GM23338 (cell line): ENCODE results near the gene WWOX. TPM values are rescaled to one million over a fixed set of nuclear protein-coding genes. Genes with fewer than 3 reads are reported as not detected.

Experiments
- ATAC-seq: fragments of 200-7000 bp; cut with Tn5 transposase; 3 replicates; pipeline ENCODE4 v1.9.1; 2020
- DNase-seq: peaks from one replicate; pipeline ENCODE4 v3.0.0-alpha.2; 2015; ENCODE audit warnings: low spot score
- H2AFZ ChIP-seq: fragments of 200-600 bp; sonication (generic); 2 replicates; pipeline ENCODE4 v1.8.0; 2016; ENCODE audit warnings: antibody characterized with exemption, mild to moderate bottlenecking, moderate library complexity
- H3F3A ChIP-seq: fragments of 200-600 bp; sonication (generic); replicated peaks from 2 replicates; pipeline ENCODE4 v1.8.0; 2017; ENCODE audit warnings: antibody characterized with exemption, mixed run types, low read depth
- H3K27ac ChIP-seq: fragments of 200-600 bp; sonication (generic); 2 replicates; pipeline ENCODE4 v1.6.1; 2016; ENCODE audit warnings: low read depth
- H3K27me3 ChIP-seq: fragments of 200-600 bp; sonication (generic); 2 replicates; pipeline ENCODE4 v1.8.0; 2016; ENCODE audit warnings: mild to moderate bottlenecking, mixed run types, moderate library complexity; ENCODE audit not compliant: insufficient read depth
- H3K36me3 ChIP-seq: fragments of 200-600 bp; sonication (generic); 2 replicates; pipeline ENCODE4 v1.8.0; 2016; ENCODE audit warnings: mild to moderate bottlenecking; ENCODE audit not compliant: insufficient read depth
- H3K4me1 ChIP-seq: fragments of 200-600 bp; sonication (generic); 2 replicates; pipeline ENCODE4 v1.8.0; 2016; ENCODE audit warnings: mild to moderate bottlenecking, moderate library complexity; ENCODE audit not compliant: insufficient read depth
- H3K4me2 ChIP-seq: fragments of 200-600 bp; sonication (generic); 2 replicates; pipeline ENCODE4 v1.7.1; 2017; ENCODE audit warnings: mixed run types
- H3K4me3 ChIP-seq: fragments of 200-600 bp; sonication (generic); 2 replicates; pipeline ENCODE4 v1.6.1; 2016; ENCODE audit warnings: mixed run types
- H3K79me2 ChIP-seq: fragments of 200-600 bp; sonication (generic); replicated peaks from 2 replicates; pipeline ENCODE4 v1.8.0; 2017; ENCODE audit warnings: mild to moderate bottlenecking; ENCODE audit not compliant: insufficient read depth
- H3K9me2 ChIP-seq: fragments of 200-600 bp; sonication (generic); 2 replicates; pipeline ENCODE4 v1.8.0; 2017; ENCODE audit not compliant: insufficient read depth
- H4K20me1 ChIP-seq: fragments of 200-600 bp; sonication (generic); replicated peaks from 2 replicates; pipeline ENCODE4 v1.8.0; 2017; ENCODE audit warnings: mild to moderate bottlenecking; ENCODE audit not compliant: insufficient read depth
- H3K27ac Mint-ChIP-seq: 2 replicates; pipeline ENCODE4 v1.8.0; 2020; ENCODE audit warnings: inconsistent platforms, mild to moderate bottlenecking, moderate library complexity, mixed read lengths
- H3K27me3 Mint-ChIP-seq: 3 replicates; pipeline ENCODE4 v1.8.0; 2022; ENCODE audit warnings: low read depth, mild to moderate bottlenecking, moderate library complexity, mixed read lengths, inconsistent platforms; ENCODE audit not compliant: insufficient read depth, poor library complexity
- H3K36me3 Mint-ChIP-seq: 3 replicates; pipeline ENCODE4 v1.8.0; 2021; ENCODE audit warnings: low read depth, mild to moderate bottlenecking, inconsistent platforms, moderate library complexity, mixed read lengths
- H3K4me1 Mint-ChIP-seq: 3 replicates; pipeline ENCODE4 v1.8.0; 2020; ENCODE audit warnings: mild to moderate bottlenecking, inconsistent platforms, mixed read lengths
- H3K4me3 Mint-ChIP-seq: 3 replicates; pipeline ENCODE4 v1.8.0; 2021; ENCODE audit warnings: moderate library complexity, mild to moderate bottlenecking, inconsistent platforms, mixed read lengths
- H3K9me3 Mint-ChIP-seq: 3 replicates; pipeline ENCODE4 v1.8.0; 2020; ENCODE audit warnings: moderate library complexity, mild to moderate bottlenecking, inconsistent platforms, mixed read lengths
- CREB1 ChIP-seq: fragments of 250-450 bp; sonication (Bioruptor Pico); IDR thresholded peaks from 2 replicates; pipeline ENCODE4 v1.5.0; 2020; ENCODE audit warnings: low read depth, mild to moderate bottlenecking, moderate library complexity
- CTCF ChIP-seq, 2 experiments: fragments of 200-600 bp in 1 of 2; sonication (generic) in 1 of 2; conservative IDR thresholded peaks; 2 replicates each; pipeline versions ENCODE4 v1.5.1 to v1.6.1; 2016 to 2017; ENCODE audit warnings: antibody characterized with exemption in 2 of 2, low read depth in 2 of 2, mild to moderate bottlenecking in 2 of 2, moderate library complexity in 1 of 2
- ETS1 ChIP-seq: IDR thresholded peaks from 2 replicates; pipeline ENCODE4 v1.6.1; 2016; ENCODE audit warnings: antibody characterized with exemption
- EZH2phosphoT487 ChIP-seq: fragments of 200-600 bp; sonication (generic); IDR thresholded peaks from one replicate; pipeline ENCODE4 v1.8.1; 2018; ENCODE audit warnings: antibody characterized with exemption; ENCODE audit not compliant: unreplicated experiment
- JUNB ChIP-seq: IDR thresholded peaks from one replicate; pipeline ENCODE4 v1.6.1; 2016; ENCODE audit warnings: antibody characterized with exemption; ENCODE audit not compliant: unreplicated experiment
- NANOG ChIP-seq: IDR thresholded peaks from 2 replicates; pipeline ENCODE4 v1.6.1; 2016; ENCODE audit warnings: antibody characterized with exemption, borderline replicate concordance
- POLR2AphosphoS5 ChIP-seq: IDR thresholded peaks from 2 replicates; pipeline ENCODE4 v1.6.1; 2016; ENCODE audit warnings: antibody characterized with exemption, low read depth
- REST ChIP-seq: IDR thresholded peaks from one replicate; pipeline ENCODE4 v1.6.1; 2018; ENCODE audit warnings: antibody characterized with exemption; ENCODE audit not compliant: unreplicated experiment
- STAT1 ChIP-seq: IDR thresholded peaks from one replicate; pipeline ENCODE4 v1.6.1; 2016; ENCODE audit warnings: antibody characterized with exemption; ENCODE audit not compliant: unreplicated experiment
- ZNF331 ChIP-seq: fragments of 250-450 bp; sonication (Bioruptor Pico); IDR thresholded peaks from 2 replicates; pipeline ENCODE4 v1.5.0; 2020; ENCODE audit warnings: low read depth, mild to moderate bottlenecking, moderate library complexity
- ZNF462 ChIP-seq: fragments of 250-450 bp; sonication (Bioruptor Pico); IDR thresholded peaks from 2 replicates; pipeline ENCODE4 v1.5.0; 2020; ENCODE audit warnings: mild to moderate bottlenecking, moderate library complexity
- polyA plus RNA-seq: library from polyadenylated mRNA; unstranded; fragments of >200 nt; fragmentation: Nextera tagmentation; extraction: Ambion mirVana; gene quantifications from 2 replicates; pipeline ENCODE4 v1.2.1, GENCODE V29; 2016
- total RNA-seq: library from RNA; depleted of rRNA; stranded (reverse); fragments of >200 nt; shearing (Covaris generic); gene quantifications from 2 replicates; pipeline ENCODE4 v1.2.3, GENCODE V29; 2014

The WWOX gene
- total and polyA plus RNA-seq, 2 experiments from 2014 or later = 10.0 to 19.3 TPM

- TF ChIP-seq ETS1 (no peak), CREB1 (CRISPR knock-in tag) (no peak), EZH2phosphoT487 (no peak), NANOG (no peak)
Observed at GRCh38 chr16:78918805-78919305, 819.4 kb downstream of the WWOX start (continued).

GRCh38 chr16:78919852-78920251 is 820.4 kb downstream of the WWOX start:
- Histone ChIP-seq H3K27me3 (no peaks in the 10 kb centered on the region), H3K9me2 (no peaks in the 10 kb centered on the region; the same call in 1 of the 2 replicates), H3K4me1 (no peaks in the 10 kb centered on the region), H2AFZ (no peak overlapping the region), H3K27ac (no peak overlapping the region), H3K4me3 (no peak overlapping the region), H3K36me3 (no peaks in the 10 kb centered on the region), H3K79me2 (no peaks in the 10 kb centered on the region), H3K4me2 (no peak overlapping the region), H3F3A (no peaks in the 10 kb centered on the region), H4K20me1 (no peaks in the 10 kb centered on the region)
- DNase-seq = no peak
- Mint-ChIP-seq H3K27me3 (no peaks in the 10 kb centered on the region), H3K9me3 (peaks cover 54% of the 10 kb centered on the region), H3K36me3 (peaks cover 35% of the 10 kb centered on the region), H3K4me1 (no peaks in the 10 kb centered on the region; the same call in 2 of the 3 replicates), H3K4me3 (no peak overlapping the region), H3K27ac (no peak overlapping the region)
- no peak for ATAC-seq
- TF ChIP-seq POLR2AphosphoS5 (no peak), ETS1 (no peak), CREB1 (CRISPR knock-in tag) (no peak), JUNB (no peak), EZH2phosphoT487 (no peak), ZNF462 (no peak), STAT1 (no peak), REST (no peak), ZNF331 (CRISPR knock-in tag) (no peak), CTCF (conservative IDR thresholded peaks at IDR 0.05; ENCODE audit: low read depth in 2 of 2) (no peak), NANOG (no peak)
